Measurements from ENCODE around the gene ZNF79.

The ZNF79 gene

GRCh38 chr9:127422787-127423186 lies 1.4 kb upstream of the ZNF79 start:
- in situ Hi-C loops (cut with MboI; ENCODE audit: low sequenced_read_pairs), result no loop called here

GRCh38 chr9:127423476-127423933 lies 677 bp upstream of the ZNF79 start:
- in situ Hi-C loops (cut with MboI; ENCODE audit: low sequenced_read_pairs), result no loop called here

- in situ Hi-C loops (cut with MboI; ENCODE audit: low sequenced_read_pairs), result no loop called here
Observed at GRCh38 chr9:127424676-127424999, 456 bp downstream of the ZNF79 start.

GRCh38 chr9:127426756-127427155 lies 2.6 kb downstream of the ZNF79 start:
- in situ Hi-C loops (cut with MboI; ENCODE audit: low sequenced_read_pairs), result no loop called here

- in situ Hi-C loops (cut with MboI; ENCODE audit: low sequenced_read_pairs), result no loop called here
Observed at GRCh38 chr9:127428348-127428747, 4.2 kb downstream of the ZNF79 start.

GRCh38 chr9:127430415-127430814 lies 6.2 kb downstream of the ZNF79 start:
- in situ Hi-C loops (cut with MboI; ENCODE audit: low sequenced_read_pairs), result no loop called here

GRCh38 chr9:127437497-127438264 lies 13.5 kb downstream of the ZNF79 start:
- in situ Hi-C loops (cut with MboI; ENCODE audit: low sequenced_read_pairs), result no loop called here

- in situ Hi-C loops (cut with MboI; ENCODE audit: low sequenced_read_pairs), result no loop called here
Observed at GRCh38 chr9:127438394-127438793, 14.2 kb downstream of the ZNF79 start.

GRCh38 chr9:127444283-127444920 lies 20.2 kb downstream of the ZNF79 start:
- in situ Hi-C loops (cut with MboI; ENCODE audit: low sequenced_read_pairs), result no loop called here

- in situ Hi-C loops (cut with MboI; ENCODE audit: low sequenced_read_pairs), result no loop called here
Observed at GRCh38 chr9:127444921-127445850, 21.0 kb downstream of the ZNF79 start.

- in situ Hi-C loops (cut with MboI; ENCODE audit: low sequenced_read_pairs), result no loop called here
Observed at GRCh38 chr9:127445851-127446712, 21.9 kb downstream of the ZNF79 start.

GRCh38 chr9:127446713-127447415 lies 22.7 kb downstream of the ZNF79 start:
- in situ Hi-C loops (cut with MboI; ENCODE audit: low sequenced_read_pairs), result no loop called here

GRCh38 chr9:127447416-127448111 lies 23.4 kb downstream of the ZNF79 start:
- in situ Hi-C loops (cut with MboI; ENCODE audit: low sequenced_read_pairs), result no loop called here

GRCh38 chr9:127448112-127448805 lies 24.1 kb downstream of the ZNF79 start:
- in situ Hi-C loops (cut with MboI; ENCODE audit: low sequenced_read_pairs), result no loop called here

GRCh38 chr9:127449332-127449966 lies 25.3 kb downstream of the ZNF79 start:
- in situ Hi-C loops (cut with MboI; ENCODE audit: low sequenced_read_pairs), result no loop called here

GRCh38 chr9:127450243-127450760 lies 26.1 kb downstream of the ZNF79 start:
- in situ Hi-C loops (cut with MboI; ENCODE audit: low sequenced_read_pairs), result no loop called here

- in situ Hi-C loops (cut with MboI; ENCODE audit: low sequenced_read_pairs), result no loop called here
Observed at GRCh38 chr9:127450830-127451607, 26.8 kb downstream of the ZNF79 start, which contains the start of the genes LRSAM1 and RPL12. Gene LRSAM1, plus strand, starts transcription at chr9:127451510. Its CDS starts 3,018 bp downstream, at chr9:127454528. Gene RPL12, minus strand, starts transcription at chr9:127451406. Its CDS starts 89 bp downstream, at chr9:127451317.

All from HL-60/S4 treated with retinoic acid at 250 ng/mL for 4 days and 3 days (cell line).